Activated CD8-positive, alpha-beta T cell treated with anti-CD3 and anti-CD28 coated beads for 36 hours (primary cell): Measurements from ENCODE around the gene OVOL1. TPM values are rescaled to one million over a fixed set of nuclear protein-coding genes. Genes with fewer than 3 reads are reported as not detected.

ENCODE experiments used
- ATAC-seq: fragments of 200-7000 bp; cut with Tn5 transposase; one replicate; pipeline ENCODE4 v1.10.0; 2021; ENCODE audit warnings: mild to moderate bottlenecking, moderate library complexity
- CTCF ChIA-PET: fragments of 350-600 bp; sonication (Branson Sonifier 250); formaldehyde crosslinking; loops from one replicate; lab custom pipeline; 2021; ENCODE audit warnings: antibody characterized with exemption; lab: Charles Lee
- POLR2A ChIA-PET: fragments of 350-600 bp; sonication (Branson Sonifier 250); formaldehyde crosslinking; loops from one replicate; lab custom pipeline; 2021; ENCODE audit warnings: antibody characterized with exemption; lab: Charles Lee
- DNase-seq: peaks from one replicate; pipeline ENCODE4 v3.0.0-alpha.2; 2020
- H3K27ac Mint-ChIP-seq: one replicate; pipeline ENCODE4 v1.8.0; 2021; ENCODE audit warnings: mild to moderate bottlenecking, mixed read lengths
- H3K27me3 Mint-ChIP-seq: one replicate; pipeline ENCODE4 v1.8.0; 2021; ENCODE audit warnings: mixed read lengths
- H3K36me3 Mint-ChIP-seq: one replicate; pipeline ENCODE4 v1.8.0; 2021; ENCODE audit warnings: low read depth, mixed read lengths
- H3K4me1 Mint-ChIP-seq: one replicate; pipeline ENCODE4 v1.8.0; 2021; ENCODE audit warnings: low read depth, mixed read lengths
- H3K4me3 Mint-ChIP-seq: one replicate; pipeline ENCODE4 v1.8.0; 2021; ENCODE audit warnings: mild to moderate bottlenecking, moderate library complexity, mixed read lengths
- H3K9me3 Mint-ChIP-seq: one replicate; pipeline ENCODE4 v1.8.0; 2021; ENCODE audit warnings: mixed read lengths
- CTCF ChIP-seq: fragments of 200-600 bp; IDR thresholded peaks from one replicate; pipeline ENCODE4 v1.8.0; 2022; ENCODE audit warnings: antibody characterized with exemption, mild to moderate bottlenecking
- intact Hi-C: fragments of 100-400 bp; cut with micrococcal nuclease; formaldehyde crosslinking; loops from one replicate; pipeline ENCODE4 v1.10.0; 2022
- total RNA-seq, 2 experiments: library from RNA; stranded (reverse); gene quantifications; one replicate each; pipeline ENCODE4 v1.2.3, GENCODE V29; 2021

Gene OVOL1
- total RNA-seq, 2 experiments from 2014 or later = 0.90 to 1.2 TPM

DNA sequence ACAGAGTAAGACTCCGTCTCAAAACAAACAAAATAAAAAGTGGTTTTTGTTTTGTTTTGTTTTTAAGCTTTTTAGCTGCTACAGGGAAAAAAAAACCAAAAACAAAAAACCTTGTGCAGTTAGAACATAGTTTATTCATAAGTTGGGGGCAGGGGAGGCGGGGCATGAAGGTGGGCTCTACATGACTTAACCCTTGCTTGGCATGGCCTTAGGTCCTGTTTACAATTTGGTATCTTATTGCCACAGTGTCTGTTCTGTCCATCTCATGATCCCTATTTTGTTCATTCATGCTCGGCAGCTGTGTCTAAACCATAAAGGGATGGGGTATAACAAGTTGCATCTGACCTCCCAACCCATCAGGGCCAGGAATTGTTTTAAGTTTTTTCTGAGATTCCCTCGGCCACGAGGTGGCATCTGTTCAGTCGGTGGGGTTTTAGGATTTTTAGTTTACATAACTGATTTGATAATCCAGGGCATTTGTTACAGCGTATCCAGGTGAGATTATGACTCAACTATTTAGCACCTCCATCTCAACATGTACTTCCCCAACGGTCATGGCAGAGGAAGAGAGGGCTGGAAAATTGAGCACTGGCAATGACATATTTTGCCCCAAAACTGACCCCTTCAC, 13.0 kb upstream of the OVOL1 start:
- Mint-ChIP-seq H3K4me1 (peaks cover 30% of the 10 kb centered on the region), H3K9me3 (no peaks in the 10 kb centered on the region), H3K27me3 (no peaks in the 10 kb centered on the region), H3K27ac (no peak overlapping the region), H3K36me3 (peaks cover 15% of the 10 kb centered on the region), H3K4me3 (no peak overlapping the region)
- CTCF ChIA-PET = interaction anchor here (0.8 to 12.0 kb wide), 8 partner anchors 7 to 62 kb away, joined by 3 to 235 read pairs (median 4); partner anchors contain the start of gene KAT5
- POLR2A ChIA-PET = interaction anchor here (2.1 kb wide), 1 partner anchor 53 kb away, joined by 9 read pairs; the partner anchor contains the start of gene RNASEH2C
- intact Hi-C loops = loop anchor here (5.0 kb wide), 1 partner anchor 62 kb away; the partner anchor contains the start of gene KAT5
- DNase-seq (no peak), ATAC-seq (no peak)
- no peak for TF ChIP-seq CTCF

GRCh38 chr11:65774525-65775306, 12.1 kb upstream of the OVOL1 start:
- no peaks in the 10 kb centered on the region for H3K9me3 Mint-ChIP-seq
- H3K4me3 Mint-ChIP-seq = no peak overlapping the region
- H3K27ac Mint-ChIP-seq = no peak overlapping the region
- no peak for ATAC-seq
- POLR2A ChIA-PET = interaction anchor here (0.8 to 2.1 kb wide), 2 partner anchors 54 to 57 kb away, joined by 3 to 9 read pairs; partner anchors contain the start of gene RNASEH2C
- intact Hi-C loops = loop anchor here (5.0 kb wide), 1 partner anchor 62 kb away; the partner anchor contains the start of gene KAT5
- peaks cover 27% of the 10 kb centered on the region for H3K4me1 Mint-ChIP-seq
- TF ChIP-seq CTCF = no peak
- CTCF ChIA-PET = interaction anchor here (0.8 to 12.0 kb wide), 3 partner anchors 15 to 48 kb away, joined by 3 to 235 read pairs (median 6); no protein-coding TSS in a partner anchor
- peaks cover 17% of the 10 kb centered on the region for H3K36me3 Mint-ChIP-seq
- H3K27me3 Mint-ChIP-seq = no peaks in the 10 kb centered on the region
- no peak for DNase-seq

GRCh38 chr11:65776196-65776595, 10.7 kb upstream of the OVOL1 start:
- ATAC-seq = no peak
- H3K9me3 Mint-ChIP-seq = no peaks in the 10 kb centered on the region
- no peak for TF ChIP-seq CTCF
- H3K27ac Mint-ChIP-seq = peak overlapping the region; percentile 73
- peaks cover 27% of the 10 kb centered on the region for H3K4me1 Mint-ChIP-seq
- intact Hi-C loops = no loop called here
- H3K27me3 Mint-ChIP-seq = no peaks in the 10 kb centered on the region
- H3K36me3 Mint-ChIP-seq = peaks cover 18% of the 10 kb centered on the region
- DNase-seq = no peak
- ChIA-PET POLR2A (interaction anchor here (1.2 to 2.1 kb wide), 4 partner anchors 21 to 60 kb away, joined by 3 to 9 read pairs (median 4); partner anchors contain the start of gene RNASEH2C), CTCF (interaction anchor here (0.7 to 12.0 kb wide), 8 partner anchors 9 to 64 kb away, joined by 3 to 235 read pairs (median 4); partner anchors contain the start of genes KAT5 and RNASEH2C)
- no peak overlapping the region for H3K4me3 Mint-ChIP-seq

DNA sequence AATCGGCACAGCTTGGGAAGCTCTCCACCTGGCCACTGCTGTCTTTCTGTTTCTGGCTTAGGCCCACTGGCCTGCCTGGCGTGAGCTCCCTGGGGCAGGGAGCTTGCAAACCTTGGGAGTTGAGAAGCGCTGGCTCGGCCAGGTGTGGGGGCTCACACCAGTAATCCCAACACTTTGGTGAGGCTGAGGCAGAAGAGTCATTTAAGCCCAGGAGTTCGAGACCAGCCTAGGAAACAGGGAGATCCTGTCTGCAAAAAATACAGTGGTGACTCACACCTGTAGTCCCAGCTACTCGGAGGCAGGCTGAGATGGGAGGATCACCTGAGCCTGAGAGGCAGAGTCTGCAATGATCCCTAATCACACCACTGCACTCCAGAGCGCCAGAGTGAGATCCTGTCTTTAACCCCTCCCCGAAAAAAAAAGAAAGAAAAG, 10.1 kb upstream of the OVOL1 start:
- no peak for ATAC-seq
- CTCF ChIA-PET = interaction anchor here (0.7 to 12.0 kb wide), 10 partner anchors 9 to 72 kb away, joined by 3 to 235 read pairs (median 4); partner anchors contain the start of genes KAT5 and RNASEH2C

More for the DNA sequence above, 10.1 kb upstream of the OVOL1 start:
- POLR2A ChIA-PET = interaction anchor here (0.8 to 1.5 kb wide), 4 partner anchors 10 to 60 kb away, joined by 3 to 4 read pairs (median 3); no protein-coding TSS in a partner anchor
- peaks cover 27% of the 10 kb centered on the region for H3K4me1 Mint-ChIP-seq
- no peaks in the 10 kb centered on the region for H3K9me3 Mint-ChIP-seq
- H3K27me3 Mint-ChIP-seq = no peaks in the 10 kb centered on the region
- H3K4me3 Mint-ChIP-seq = no peak overlapping the region
- intact Hi-C loops = no loop called here
- H3K27ac Mint-ChIP-seq = peak overlapping the region; percentile 73
- TF ChIP-seq CTCF = no peak
- H3K36me3 Mint-ChIP-seq = peaks cover 18% of the 10 kb centered on the region
- DNase-seq = no peak
